Measurements from ENCODE around the gene ANO9. TPM values are rescaled to one million over a fixed set of nuclear protein-coding genes. Genes with fewer than 3 reads are reported as not detected.

Gene ANO9
- total and polyA plus RNA-seq, 2 experiments from 2014 or later: 9.0 to 10.2 TPM

DNA sequence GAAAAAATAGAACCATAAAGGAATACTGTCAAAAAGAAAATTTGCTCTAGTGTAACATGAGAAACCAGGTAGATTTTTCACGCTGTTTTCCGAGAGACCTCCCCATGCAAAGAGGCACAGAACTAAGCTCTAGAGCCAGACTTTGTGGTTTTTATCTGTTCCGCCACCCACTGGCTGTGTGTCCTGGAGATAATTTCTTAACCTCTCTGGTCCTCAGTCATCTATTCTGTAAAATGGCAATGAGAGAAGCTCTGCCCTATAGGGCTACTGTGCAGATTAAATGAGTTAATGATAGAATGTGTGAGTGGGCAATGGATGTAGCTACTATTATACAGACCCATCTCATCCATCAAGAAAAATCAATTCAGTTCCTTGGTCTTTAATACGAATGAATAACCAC is 17.6 kb downstream of the ANO9 start:
- H3K4me3 Mint-ChIP-seq: no peak overlapping the region

More for the DNA sequence above, 17.6 kb downstream of the ANO9 start:
- H3K27ac ChIP-seq (ENCODE audit: low read depth): no peak overlapping the region
- no peaks in the 10 kb centered on the region for H4K20me1 ChIP-seq (replicated peaks; ENCODE audit: insufficient read depth)
- H3K79me2 ChIP-seq (replicated peaks; ENCODE audit: insufficient read depth): no peaks in the 10 kb centered on the region
- H2AFZ ChIP-seq: no peak overlapping the region
- no peaks in the 10 kb centered on the region for H3K9me2 ChIP-seq (ENCODE audit: insufficient read depth)
- TF ChIP-seq ZNF114 (CRISPR knock-in tag; IDR thresholded peaks at IDR 0.05): no peak
- TF ChIP-seq NANOG (IDR thresholded peaks at IDR 0.05; ENCODE audit: borderline replicate concordance): no peak
- no peak for TF ChIP-seq EZH2 (IDR thresholded peaks at IDR 0.05; ENCODE audit: low read depth, unreplicated experiment)
- no peak for TF ChIP-seq POLR2AphosphoS5 (IDR thresholded peaks at IDR 0.05; ENCODE audit: low read depth)
- TF ChIP-seq EZH2phosphoT487 (IDR thresholded peaks at IDR 0.05; ENCODE audit: unreplicated experiment): no peak
- TF ChIP-seq STAT1 (IDR thresholded peaks at IDR 0.05; ENCODE audit: unreplicated experiment): no peak
- TF ChIP-seq, protein P1, sequence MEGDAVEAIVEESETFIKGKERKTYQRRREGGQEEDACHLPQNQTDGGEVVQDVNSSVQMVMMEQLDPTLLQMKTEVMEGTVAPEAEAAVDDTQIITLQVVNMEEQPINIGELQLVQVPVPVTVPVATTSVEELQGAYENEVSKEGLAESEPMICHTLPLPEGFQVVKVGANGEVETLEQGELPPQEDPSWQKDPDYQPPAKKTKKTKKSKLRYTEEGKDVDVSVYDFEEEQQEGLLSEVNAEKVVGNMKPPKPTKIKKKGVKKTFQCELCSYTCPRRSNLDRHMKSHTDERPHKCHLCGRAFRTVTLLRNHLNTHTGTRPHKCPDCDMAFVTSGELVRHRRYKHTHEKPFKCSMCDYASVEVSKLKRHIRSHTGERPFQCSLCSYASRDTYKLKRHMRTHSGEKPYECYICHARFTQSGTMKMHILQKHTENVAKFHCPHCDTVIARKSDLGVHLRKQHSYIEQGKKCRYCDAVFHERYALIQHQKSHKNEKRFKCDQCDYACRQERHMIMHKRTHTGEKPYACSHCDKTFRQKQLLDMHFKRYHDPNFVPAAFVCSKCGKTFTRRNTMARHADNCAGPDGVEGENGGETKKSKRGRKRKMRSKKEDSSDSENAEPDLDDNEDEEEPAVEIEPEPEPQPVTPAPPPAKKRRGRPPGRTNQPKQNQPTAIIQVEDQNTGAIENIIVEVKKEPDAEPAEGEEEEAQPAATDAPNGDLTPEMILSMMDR (conservative IDR thresholded peaks at IDR 0.05; ENCODE audit: low read depth in 2 of 2): no peak
- no peak for TF ChIP-seq CREB1 (CRISPR knock-in tag; IDR thresholded peaks at IDR 0.05; ENCODE audit: low read depth)
- TF ChIP-seq ZNF331 (CRISPR knock-in tag; IDR thresholded peaks at IDR 0.05; ENCODE audit: low read depth): no peak
- TF ChIP-seq, protein P2, sequence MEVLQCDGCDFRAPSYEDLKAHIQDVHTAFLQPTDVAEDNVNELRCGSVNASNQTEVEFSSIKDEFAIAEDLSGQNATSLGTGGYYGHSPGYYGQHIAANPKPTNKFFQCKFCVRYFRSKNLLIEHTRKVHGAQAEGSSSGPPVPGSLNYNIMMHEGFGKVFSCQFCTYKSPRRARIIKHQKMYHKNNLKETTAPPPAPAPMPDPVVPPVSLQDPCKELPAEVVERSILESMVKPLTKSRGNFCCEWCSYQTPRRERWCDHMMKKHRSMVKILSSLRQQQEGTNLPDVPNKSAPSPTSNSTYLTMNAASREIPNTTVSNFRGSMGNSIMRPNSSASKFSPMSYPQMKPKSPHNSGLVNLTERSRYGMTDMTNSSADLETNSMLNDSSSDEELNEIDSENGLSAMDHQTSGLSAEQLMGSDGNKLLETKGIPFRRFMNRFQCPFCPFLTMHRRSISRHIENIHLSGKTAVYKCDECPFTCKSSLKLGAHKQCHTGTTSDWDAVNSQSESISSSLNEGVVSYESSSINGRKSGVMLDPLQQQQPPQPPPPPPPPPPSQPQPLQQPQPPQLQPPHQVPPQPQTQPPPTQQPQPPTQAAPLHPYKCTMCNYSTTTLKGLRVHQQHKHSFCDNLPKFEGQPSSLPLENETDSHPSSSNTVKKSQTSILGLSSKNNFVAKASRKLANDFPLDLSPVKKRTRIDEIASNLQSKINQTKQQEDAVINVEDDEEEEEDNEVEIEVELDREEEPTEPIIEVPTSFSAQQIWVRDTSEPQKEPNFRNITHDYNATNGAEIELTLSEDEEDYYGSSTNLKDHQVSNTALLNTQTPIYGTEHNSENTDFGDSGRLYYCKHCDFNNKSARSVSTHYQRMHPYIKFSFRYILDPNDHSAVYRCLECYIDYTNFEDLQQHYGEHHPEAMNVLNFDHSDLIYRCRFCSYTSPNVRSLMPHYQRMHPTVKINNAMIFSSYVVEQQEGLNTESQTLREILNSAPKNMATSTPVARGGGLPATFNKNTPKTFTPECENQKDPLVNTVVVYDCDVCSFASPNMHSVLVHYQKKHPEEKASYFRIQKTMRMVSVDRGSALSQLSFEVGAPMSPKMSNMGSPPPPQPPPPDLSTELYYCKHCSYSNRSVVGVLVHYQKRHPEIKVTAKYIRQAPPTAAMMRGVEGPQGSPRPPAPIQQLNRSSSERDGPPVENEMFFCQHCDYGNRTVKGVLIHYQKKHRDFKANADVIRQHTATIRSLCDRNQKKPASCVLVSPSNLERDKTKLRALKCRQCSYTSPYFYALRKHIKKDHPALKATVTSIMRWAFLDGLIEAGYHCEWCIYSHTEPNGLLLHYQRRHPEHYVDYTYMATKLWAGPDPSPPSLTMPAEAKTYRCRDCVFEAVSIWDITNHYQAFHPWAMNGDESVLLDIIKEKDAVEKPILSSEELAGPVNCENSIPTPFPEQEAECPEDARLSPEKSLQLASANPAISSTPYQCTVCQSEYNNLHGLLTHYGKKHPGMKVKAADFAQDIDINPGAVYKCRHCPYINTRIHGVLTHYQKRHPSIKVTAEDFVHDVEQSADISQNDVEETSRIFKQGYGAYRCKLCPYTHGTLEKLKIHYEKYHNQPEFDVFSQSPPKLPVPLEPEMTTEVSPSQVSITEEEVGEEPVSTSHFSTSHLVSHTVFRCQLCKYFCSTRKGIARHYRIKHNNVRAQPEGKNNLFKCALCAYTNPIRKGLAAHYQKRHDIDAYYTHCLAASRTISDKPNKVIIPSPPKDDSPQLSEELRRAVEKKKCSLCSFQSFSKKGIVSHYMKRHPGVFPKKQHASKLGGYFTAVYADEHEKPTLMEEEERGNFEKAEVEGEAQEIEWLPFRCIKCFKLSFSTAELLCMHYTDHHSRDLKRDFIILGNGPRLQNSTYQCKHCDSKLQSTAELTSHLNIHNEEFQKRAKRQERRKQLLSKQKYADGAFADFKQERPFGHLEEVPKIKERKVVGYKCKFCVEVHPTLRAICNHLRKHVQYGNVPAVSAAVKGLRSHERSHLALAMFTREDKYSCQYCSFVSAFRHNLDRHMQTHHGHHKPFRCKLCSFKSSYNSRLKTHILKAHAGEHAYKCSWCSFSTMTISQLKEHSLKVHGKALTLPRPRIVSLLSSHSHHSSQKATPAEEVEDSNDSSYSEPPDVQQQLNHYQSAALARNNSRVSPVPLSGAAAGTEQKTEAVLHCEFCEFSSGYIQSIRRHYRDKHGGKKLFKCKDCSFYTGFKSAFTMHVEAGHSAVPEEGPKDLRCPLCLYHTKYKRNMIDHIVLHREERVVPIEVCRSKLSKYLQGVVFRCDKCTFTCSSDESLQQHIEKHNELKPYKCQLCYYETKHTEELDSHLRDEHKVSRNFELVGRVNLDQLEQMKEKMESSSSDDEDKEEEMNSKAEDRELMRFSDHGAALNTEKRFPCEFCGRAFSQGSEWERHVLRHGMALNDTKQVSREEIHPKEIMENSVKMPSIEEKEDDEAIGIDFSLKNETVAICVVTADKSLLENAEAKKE (CRISPR knock-in tag; IDR thresholded peaks at IDR 0.05): no peak
- TF ChIP-seq, protein P3, sequence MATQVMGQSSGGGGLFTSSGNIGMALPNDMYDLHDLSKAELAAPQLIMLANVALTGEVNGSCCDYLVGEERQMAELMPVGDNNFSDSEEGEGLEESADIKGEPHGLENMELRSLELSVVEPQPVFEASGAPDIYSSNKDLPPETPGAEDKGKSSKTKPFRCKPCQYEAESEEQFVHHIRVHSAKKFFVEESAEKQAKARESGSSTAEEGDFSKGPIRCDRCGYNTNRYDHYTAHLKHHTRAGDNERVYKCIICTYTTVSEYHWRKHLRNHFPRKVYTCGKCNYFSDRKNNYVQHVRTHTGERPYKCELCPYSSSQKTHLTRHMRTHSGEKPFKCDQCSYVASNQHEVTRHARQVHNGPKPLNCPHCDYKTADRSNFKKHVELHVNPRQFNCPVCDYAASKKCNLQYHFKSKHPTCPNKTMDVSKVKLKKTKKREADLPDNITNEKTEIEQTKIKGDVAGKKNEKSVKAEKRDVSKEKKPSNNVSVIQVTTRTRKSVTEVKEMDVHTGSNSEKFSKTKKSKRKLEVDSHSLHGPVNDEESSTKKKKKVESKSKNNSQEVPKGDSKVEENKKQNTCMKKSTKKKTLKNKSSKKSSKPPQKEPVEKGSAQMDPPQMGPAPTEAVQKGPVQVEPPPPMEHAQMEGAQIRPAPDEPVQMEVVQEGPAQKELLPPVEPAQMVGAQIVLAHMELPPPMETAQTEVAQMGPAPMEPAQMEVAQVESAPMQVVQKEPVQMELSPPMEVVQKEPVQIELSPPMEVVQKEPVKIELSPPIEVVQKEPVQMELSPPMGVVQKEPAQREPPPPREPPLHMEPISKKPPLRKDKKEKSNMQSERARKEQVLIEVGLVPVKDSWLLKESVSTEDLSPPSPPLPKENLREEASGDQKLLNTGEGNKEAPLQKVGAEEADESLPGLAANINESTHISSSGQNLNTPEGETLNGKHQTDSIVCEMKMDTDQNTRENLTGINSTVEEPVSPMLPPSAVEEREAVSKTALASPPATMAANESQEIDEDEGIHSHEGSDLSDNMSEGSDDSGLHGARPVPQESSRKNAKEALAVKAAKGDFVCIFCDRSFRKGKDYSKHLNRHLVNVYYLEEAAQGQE (IDR thresholded peaks at IDR 0.05; ENCODE audit: unreplicated experiment): no peak
- no peak for TF ChIP-seq JUNB (IDR thresholded peaks at IDR 0.05; ENCODE audit: unreplicated experiment)
- Mint-ChIP-seq H3K4me1 (peaks cover 3% of the 10 kb centered on the region; the same call in 1 of the 3 replicates), H3K27me3 (ENCODE audit: insufficient read depth, low read depth, poor library complexity) (peaks cover 4% of the 10 kb centered on the region), H3K27ac (no peak overlapping the region), H3K9me3 (peaks cover 2% of the 10 kb centered on the region; the same call in 1 of the 3 replicates), H3K36me3 (ENCODE audit: low read depth) (peaks cover 4% of the 10 kb centered on the region)
- H3K4me3 ChIP-seq: no peak overlapping the region
- peaks cover 5% of the 10 kb centered on the region for H3F3A ChIP-seq (replicated peaks; ENCODE audit: low read depth)
- DNase-seq (ENCODE audit: low spot score) (no peak), ATAC-seq (no peak)
- no peak overlapping the region for H3K4me2 ChIP-seq
- no peaks in the 10 kb centered on the region; the same call in 1 of the 2 replicates for H3K4me1 ChIP-seq (ENCODE audit: insufficient read depth)
- no peaks in the 10 kb centered on the region for H3K36me3 ChIP-seq (ENCODE audit: insufficient read depth)
- H3K27me3 ChIP-seq (ENCODE audit: insufficient read depth): peaks cover 6% of the 10 kb centered on the region
